PC-3 (cell line): Measurements from ENCODE around the gene RHOBTB1.

Experiments
- CTCF ChIP-seq: fragments of 300-600 bp; sonication (generic); conservative IDR thresholded peaks from 2 replicates; pipeline ENCODE4 v1.5.1; 2017; ENCODE audit warnings: antibody characterized with exemption, low read depth, mild to moderate bottlenecking, low read length
- EZH2phosphoT487 ChIP-seq: fragments of 300-600 bp; sonication (generic); IDR thresholded peaks from 2 replicates; pipeline ENCODE4 v1.6.1; 2018; ENCODE audit warnings: mild to moderate bottlenecking, antibody characterized with exemption, low read length, borderline replicate concordance

- TF ChIP-seq CTCF (no peak), EZH2phosphoT487 (no peak)
Measured at GRCh38 chr10:60834401-60834800, 109.6 kb downstream of the RHOBTB1 start.
